Fibroblast of the aortic adventitia (primary cell): ENCODE results near the gene UROS. TPM values are rescaled to one million over a fixed set of nuclear protein-coding genes. Genes with fewer than 3 reads are reported as not detected.

Source experiments
- DNase-seq: peaks from one replicate; pipeline ENCODE4 v3.0.0-alpha.2; 2010; ENCODE audit warnings: low read depth
- H3K4me3 ChIP-seq: 2 replicates; pipeline ENCODE4 v1.5.1; 2011; ENCODE audit warnings: low read depth, mild to moderate bottlenecking, control low read depth, low read length, moderate library complexity
- CTCF ChIP-seq: IDR thresholded peaks from 2 replicates; pipeline ENCODE4 v1.5.1; 2011; ENCODE audit warnings: mild to moderate bottlenecking, low read length, control low read depth, inconsistent platforms; ENCODE audit not compliant: insufficient read depth
- total RNA-seq: library from RNA; depleted of rRNA; stranded (reverse); fragments of >200 nt; gene quantifications from 2 replicates; pipeline ENCODE4 v1.2.3, GENCODE V29; 2012; ENCODE audit warnings: low replicate concordance

UROS gene
- total RNA-seq, 1 donor: 74.7 TPM

GRCh38 chr10:125795128-125795527 lies 27.9 kb downstream of the UROS start:
- no peak overlapping the region for H3K4me3 ChIP-seq
- no peak for TF ChIP-seq CTCF
- peak; percentile 10 for DNase-seq

GRCh38 chr10:125792342-125793300 lies 30.4 kb downstream of the UROS start:
- TF ChIP-seq CTCF: no peak
- no peak overlapping the region for H3K4me3 ChIP-seq
- DNase-seq: no peak

- DNase-seq: no peak
- no peak for TF ChIP-seq CTCF
- H3K4me3 ChIP-seq: no peak overlapping the region
Measured at GRCh38 chr10:125788156-125789034, 34.7 kb downstream of the UROS start.

- DNase-seq: no peak
- no peak for TF ChIP-seq CTCF
- no peak overlapping the region for H3K4me3 ChIP-seq
Measured at GRCh38 chr10:125785791-125786190, 37.3 kb downstream of the UROS start.

- no peak for TF ChIP-seq CTCF
- no peak for DNase-seq
- H3K4me3 ChIP-seq: no peak overlapping the region
Measured at GRCh38 chr10:125783957-125784356, 39.1 kb downstream of the UROS start.

GRCh38 chr10:125783408-125783807 lies 39.6 kb downstream of the UROS start:
- no peak for TF ChIP-seq CTCF
- no peak overlapping the region for H3K4me3 ChIP-seq
- DNase-seq: no peak
